GM12872 (cell line): Measurements from ENCODE around the gene FGD4.

Experiments
- CTCF ChIP-seq: IDR thresholded peaks from 3 replicates; pipeline ENCODE4 v1.5.1; 2011; ENCODE audit warnings: low read depth, mild to moderate bottlenecking, low read length, moderate library complexity; ENCODE audit not compliant: insufficient read depth

FGD4 gene

GRCh38 chr12:32604565-32604964 is 205.2 kb downstream of the FGD4 start:
- no peak for TF ChIP-seq CTCF

GRCh38 chr12:32605326-32606095 is 206.2 kb downstream of the FGD4 start:
- no peak for TF ChIP-seq CTCF

GRCh38 chr12:32606443-32606842 is 207.1 kb downstream of the FGD4 start:
- TF ChIP-seq CTCF = no peak

DNA sequence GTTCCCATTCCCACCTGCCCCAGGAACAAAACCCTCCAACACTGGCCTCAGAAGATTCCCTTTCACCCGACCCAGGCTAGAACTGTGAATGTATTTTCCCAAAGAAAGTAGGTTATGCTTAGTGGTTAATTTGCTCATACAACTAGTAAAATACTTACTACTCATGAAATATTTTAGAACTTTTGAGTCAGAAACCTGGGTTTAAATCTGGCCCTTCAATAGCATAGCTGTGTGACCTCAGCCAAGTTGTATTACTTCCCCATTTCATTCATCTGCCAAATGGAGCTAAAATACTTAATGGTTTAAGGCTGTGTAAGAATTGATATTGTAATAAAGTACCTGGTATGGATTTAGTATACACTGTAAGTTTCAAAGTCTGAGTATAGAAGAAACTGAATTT is 210.6 kb downstream of the FGD4 start:
- no peak for TF ChIP-seq CTCF

DNA sequence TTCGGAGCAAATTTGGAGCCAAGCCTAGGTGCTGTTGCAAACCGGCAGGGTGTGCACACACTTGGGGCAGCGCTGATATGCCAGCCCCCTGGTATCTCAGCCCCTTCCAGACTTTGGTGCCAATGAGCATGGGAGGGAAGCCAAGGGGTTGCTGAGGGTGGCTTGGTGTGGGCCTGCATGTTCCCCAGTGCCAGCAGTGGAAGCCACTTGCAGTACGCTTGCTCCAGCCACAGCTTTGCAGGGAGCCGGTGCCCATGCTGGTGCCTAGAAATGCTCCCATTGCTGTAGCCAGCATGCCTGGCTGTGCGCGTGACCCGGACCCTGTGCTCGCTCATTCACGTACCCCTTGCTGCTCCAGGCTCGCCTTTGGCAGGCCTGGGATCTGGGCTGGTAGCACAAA is 212.6 kb downstream of the FGD4 start:
- no peak for TF ChIP-seq CTCF

GRCh38 chr12:32612658-32613614 is 213.6 kb downstream of the FGD4 start:
- no peak for TF ChIP-seq CTCF

DNA sequence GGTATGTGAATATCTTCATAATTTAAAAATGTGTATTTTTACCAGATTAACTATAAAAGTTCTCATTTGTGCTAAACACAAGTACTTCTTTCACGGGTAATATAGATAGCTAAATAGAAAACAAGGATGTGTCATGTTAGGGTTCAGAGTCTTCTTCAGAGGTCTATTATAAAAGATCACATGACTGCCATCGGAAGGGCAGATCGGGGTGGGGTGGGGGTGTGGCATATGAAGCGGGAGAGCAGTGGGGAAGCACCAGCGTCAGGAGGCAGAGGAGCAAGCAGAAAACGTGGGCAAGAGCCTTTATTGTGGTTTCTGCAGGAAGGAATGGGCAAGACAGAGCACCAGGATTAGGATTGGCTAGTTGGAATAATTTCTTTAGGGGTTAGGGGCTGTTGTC is 216.1 kb downstream of the FGD4 start:
- no peak for TF ChIP-seq CTCF
